K562 (cell line): Measurements from ENCODE around the gene GATA1. TPM values are rescaled to one million over a fixed set of nuclear protein-coding genes. Genes with fewer than 3 reads are reported as not detected.

Experiments
- ARHGAP35 ChIP-seq: fragments of 450-650 bp; IDR thresholded peaks from 2 replicates; pipeline ENCODE4 v1.6.1; 2018; ENCODE audit not compliant: partially characterized antibody
- CBFA2T2 ChIP-seq: fragments of 450-650 bp; conservative IDR thresholded peaks from 2 replicates; pipeline ENCODE4 v1.6.1; 2017; ENCODE audit warnings: mild to moderate bottlenecking
- DPF2 ChIP-seq: fragments of 450-650 bp; IDR thresholded peaks from 2 replicates; pipeline ENCODE4 v1.6.1; 2016
- ELF2 ChIP-seq: fragments of 250-450 bp; sonication (Bioruptor Pico); IDR thresholded peaks from 2 replicates; pipeline ENCODE4 v1.5.0; 2021; ENCODE audit warnings: mild to moderate bottlenecking
- FOS ChIP-seq: IDR thresholded peaks from 3 replicates; pipeline ENCODE4 v1.6.1; 2011; ENCODE audit not compliant: insufficient read length; ENCODE audit errors: extremely low read depth
- HINFP ChIP-seq: fragments of 450-650 bp; conservative IDR thresholded peaks from 2 replicates; pipeline ENCODE4 v1.6.1; 2016; ENCODE audit warnings: missing genetic modification characterization, low read depth, mild to moderate bottlenecking, control low read depth, missing compliant biosample characterization
- KDM4B ChIP-seq, 2 experiments: fragments of 450-650 bp in 1 of 2; sonication (generic) in 1 of 2; IDR thresholded peaks; 2 replicates each; pipeline ENCODE4 v1.6.1; 2016 to 2017; ENCODE audit warnings: borderline replicate concordance in 2 of 2, antibody characterized with exemption in 1 of 2, low read depth in 1 of 2, mild to moderate bottlenecking in 1 of 2
- MAX ChIP-seq: sonication (generic); formaldehyde crosslinking; IDR thresholded peaks from 2 replicates; pipeline ENCODE4 v1.9.0; 2022; ENCODE audit warnings: mild to moderate bottlenecking, missing genetic modification reagents
- MXI1 ChIP-seq: IDR thresholded peaks from 2 replicates; pipeline ENCODE4 v1.6.1; 2011; ENCODE audit warnings: low read depth, mild to moderate bottlenecking, improper control_type of control experiment, low read length
- NR2F6 ChIP-seq: fragments of 450-650 bp; formaldehyde crosslinking; IDR thresholded peaks from 2 replicates; pipeline ENCODE4 v1.4.0; 2020; ENCODE audit warnings: mild to moderate bottlenecking
- POLR3G ChIP-seq: IDR thresholded peaks from 2 replicates; pipeline ENCODE4 v1.6.1; 2011; ENCODE audit not compliant: insufficient read length, insufficient replicate concordance; ENCODE audit errors: extremely low read depth
- SMC3 ChIP-seq: conservative IDR thresholded peaks from 2 replicates; pipeline ENCODE4 v1.6.1; 2011; ENCODE audit warnings: low read depth, low read length, improper control_type of control experiment; ENCODE audit not compliant: insufficient read depth
- SRSF3 ChIP-seq: fragments of 200-400 bp; formaldehyde crosslinking; IDR thresholded peaks from 2 replicates; pipeline ENCODE4 v1.6.1; 2016; ENCODE audit warnings: mild to moderate bottlenecking, low read length, moderate library complexity; ENCODE audit not compliant: insufficient read depth
- SRSF9 ChIP-seq: fragments of 200-400 bp; formaldehyde crosslinking; IDR thresholded peaks from 2 replicates; pipeline ENCODE4 v1.6.1; 2017; ENCODE audit warnings: low read depth, low read length, borderline replicate concordance
- TARDBP ChIP-seq: fragments of 450-650 bp; IDR thresholded peaks from 2 replicates; pipeline ENCODE4 v1.6.1; 2016
- ZBTB2 ChIP-seq: fragments of 450-650 bp; IDR thresholded peaks from 2 replicates; pipeline ENCODE4 v1.6.1; 2016; ENCODE audit warnings: antibody characterized with exemption
- ZEB2 ChIP-seq: fragments of 450-650 bp; IDR thresholded peaks from 2 replicates; pipeline ENCODE4 v1.6.1; 2016
- ZNF253 ChIP-seq: fragments of 250-450 bp; sonication (Bioruptor Pico); conservative IDR thresholded peaks from 2 replicates; pipeline ENCODE4 v1.6.1; 2021; ENCODE audit warnings: mild to moderate bottlenecking
- ZNF449 ChIP-seq: fragments of 250-450 bp; sonication (Bioruptor Pico); IDR thresholded peaks from 2 replicates; pipeline ENCODE4 v1.8.0; 2022; ENCODE audit warnings: moderate library complexity, mild to moderate bottlenecking, inconsistent platforms
- ZNF583 ChIP-seq: fragments of 250-450 bp; sonication (Bioruptor Pico); IDR thresholded peaks from 2 replicates; pipeline ENCODE4 v1.4.0; 2020
- ZNF584 ChIP-seq: fragments of 200-800 bp; sonication (Bioruptor generic); IDR thresholded peaks from 2 replicates; pipeline ENCODE4 v1.6.1; 2016; ENCODE audit warnings: low read depth, mild to moderate bottlenecking, missing genetic modification characterization, missing compliant biosample characterization
- polyA plus RNA-seq, 8 experiments: library from polyadenylated mRNA; depleted of rRNA in 4 of 8; stranded (reverse) in 5 of 8; unstranded in 3 of 8; fragments of >200 nt; fragmentation: Nextera tagmentation in 2 of 8; fragmentation: Illumina TruSeq in 1 of 8; extraction: Ambion mirVana in 2 of 8; extraction: Trizol in 1 of 8; gene quantifications; 2 replicates each; pipeline versions ENCODE4 v1.2.1 to v1.2.3, GENCODE V29; 2011 to 2014; ENCODE audit warnings: inconsistent platforms in 1 of 8, missing spikeins in 1 of 8
- total RNA-seq, 7 experiments: library from RNA; depleted of rRNA in 6 of 7; stranded (reverse); fragments of >200 nt in 6 of 7; fragmentation: Illumina TruSeq in 2 of 7; extraction: Trizol in 2 of 7; gene quantifications; 2 replicates each; pipeline versions ENCODE4 v1.2.1 to v1.2.3, GENCODE V29; 2011 to 2021; ENCODE audit warnings: low replicate concordance in 1 of 7
- TF ChIP-seq, protein P1 (sequence below): fragments of 250-450 bp; sonication (Bioruptor Pico); IDR thresholded peaks from 2 replicates; pipeline ENCODE4 v1.9.0; 2021; ENCODE audit warnings: mild to moderate bottlenecking, inconsistent platforms

The GATA1 gene
- total and polyA plus RNA-seq, 9 of the 15 experiments (the other 6 are each of a cell fraction or from before 2014, with no cell fraction given) = 11.9 to 291 (median 116) TPM

- TF ChIP-seq ZBTB2 (0 out of 2 replicates have a peak, but pooled peaks have one; percentile 42), ELF2 (CRISPR knock-in tag) (no peak), TARDBP (0 out of 2 replicates have a peak, but pooled peaks have one; percentile 16), SRSF3 (no peak), CBFA2T2 (no peak), ZEB2 (no peak), SRSF9 (no peak), HINFP (no peak), SMC3 (no peak), ARHGAP35 (no peak), ZNF449 (no peak), MAX (CRISPR knock-in tag) (peak; percentile 36; the same call in 1 of the 2 replicates), MXI1 (no peak), NR2F6 (CRISPR knock-in tag) (no peak), ZNF584 (CRISPR knock-in tag) (no peak), KDM4B (IDR thresholded peaks at IDR 0.05; ENCODE audit: borderline replicate concordance in 2 of 2, low read depth in 1 of 2) (no peak), ZNF583 (CRISPR knock-in tag) (no peak), FOS (no peak), DPF2 (peak; percentile 27; the same call in 1 of the 2 replicates), POLR3G (no peak), ZNF253 (CRISPR knock-in tag) (no peak)
- TF ChIP-seq, protein P1, sequence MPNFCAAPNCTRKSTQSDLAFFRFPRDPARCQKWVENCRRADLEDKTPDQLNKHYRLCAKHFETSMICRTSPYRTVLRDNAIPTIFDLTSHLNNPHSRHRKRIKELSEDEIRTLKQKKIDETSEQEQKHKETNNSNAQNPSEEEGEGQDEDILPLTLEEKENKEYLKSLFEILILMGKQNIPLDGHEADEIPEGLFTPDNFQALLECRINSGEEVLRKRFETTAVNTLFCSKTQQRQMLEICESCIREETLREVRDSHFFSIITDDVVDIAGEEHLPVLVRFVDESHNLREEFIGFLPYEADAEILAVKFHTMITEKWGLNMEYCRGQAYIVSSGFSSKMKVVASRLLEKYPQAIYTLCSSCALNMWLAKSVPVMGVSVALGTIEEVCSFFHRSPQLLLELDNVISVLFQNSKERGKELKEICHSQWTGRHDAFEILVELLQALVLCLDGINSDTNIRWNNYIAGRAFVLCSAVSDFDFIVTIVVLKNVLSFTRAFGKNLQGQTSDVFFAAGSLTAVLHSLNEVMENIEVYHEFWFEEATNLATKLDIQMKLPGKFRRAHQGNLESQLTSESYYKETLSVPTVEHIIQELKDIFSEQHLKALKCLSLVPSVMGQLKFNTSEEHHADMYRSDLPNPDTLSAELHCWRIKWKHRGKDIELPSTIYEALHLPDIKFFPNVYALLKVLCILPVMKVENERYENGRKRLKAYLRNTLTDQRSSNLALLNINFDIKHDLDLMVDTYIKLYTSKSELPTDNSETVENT (CRISPR knock-in tag) = no peak
These were observed 8.6 kb downstream of the GATA1 start (continued) for GRCh38 chrX:48794911-48795515.
